Right lobe of liver (tissue), 4 donors: ENCODE data around the gene KATNIP.

Experiments
- CTCF ChIP-seq, 4 donors: fragments of 200-600 bp in 3 of 4; fragments of 450-650 bp in 1 of 4; IDR thresholded peaks; one replicate each; pipeline versions ENCODE4 v1.5.1 to v1.8.0; 2016 to 2022; ENCODE audit warnings: antibody characterized with exemption in 4 of 4, mild to moderate bottlenecking in 2 of 4
- POLR2A ChIP-seq: fragments of 450-650 bp; IDR thresholded peaks from one replicate; pipeline ENCODE4 v1.6.1; 2017; ENCODE audit warnings: antibody characterized with exemption, mild to moderate bottlenecking
- donor health status: DM: no; HTN: no; CAD: no.
- donor health status: DM: no; HTN: no; CAD: no.
- donor health status: DM: no; HTN: yes; CAD: no.

DNA sequence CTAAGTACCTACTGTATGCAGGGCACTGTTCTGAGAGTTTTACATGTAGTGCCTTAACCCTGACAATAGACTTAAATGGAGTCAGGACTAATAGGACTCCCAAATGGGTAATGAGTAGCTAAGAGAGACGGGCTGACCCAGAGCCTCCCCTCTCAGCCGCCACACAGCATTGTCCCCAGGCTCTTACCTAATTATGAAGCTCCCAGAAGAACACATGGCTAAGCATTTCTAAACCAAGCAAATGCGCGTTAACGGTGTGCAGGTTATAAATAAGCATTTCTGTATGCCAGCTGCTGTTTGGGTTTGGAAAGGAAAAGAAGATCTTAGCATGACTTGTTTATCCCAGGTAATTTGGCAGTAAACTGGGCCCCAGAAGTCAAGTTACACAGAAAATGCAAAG is 14.3 kb downstream of the KATNIP start:
- no peak for TF ChIP-seq CTCF (IDR thresholded peaks at IDR 0.05)
- no peak for TF ChIP-seq POLR2A
